Measurements from ENCODE around the gene PFAS. TPM values are rescaled to one million over a fixed set of nuclear protein-coding genes. Genes with fewer than 3 reads are reported as not detected.
A peak's percentile ranks its signal among the peaks of the same experiment; 100 is the strongest.

Gene PFAS
- polyA plus RNA-seq, 1 experiment: 14.0 TPM

- CTCF ChIA-PET: no interaction called here
- Histone ChIP-seq H3K9me3 (ENCODE audit: control insufficient read depth, insufficient read depth, low read length) (no peaks in the 10 kb centered on the region; the same call in 1 of the 2 replicates), H3K27me3 (ENCODE audit: control insufficient read depth, insufficient read depth, low read length) (no peaks in the 10 kb centered on the region), H3K27ac (ENCODE audit: low read depth, low read length) (no peak overlapping the region), H3K4me3 (ENCODE audit: low read depth, low read length) (peak overlapping the region; percentile 7; the same call in 1 of the 2 replicates)
- POLR2A ChIA-PET: no interaction called here
- DNase-seq (ENCODE audit: low read depth, low spot score): no peak
- no peak for TF ChIP-seq CTCF (IDR thresholded peaks at IDR 0.05; ENCODE audit: low read depth, low read length)
These were observed 41.0 kb downstream of the PFAS start for GRCh38 chr17:8290043-8290442.

GRCh38 chr17:8292639-8293395 is 43.7 kb downstream of the PFAS start:
- Histone ChIP-seq H3K9me3 (ENCODE audit: control insufficient read depth, insufficient read depth, low read length) (no peaks in the 10 kb centered on the region; the same call in 1 of the 2 replicates), H3K27me3 (ENCODE audit: control insufficient read depth, insufficient read depth, low read length) (no peaks in the 10 kb centered on the region), H3K27ac (ENCODE audit: low read depth, low read length) (no peak overlapping the region), H3K4me3 (ENCODE audit: low read depth, low read length) (no peak overlapping the region)
- POLR2A ChIA-PET: interaction anchor here (0.6 to 0.7 kb wide), 2 partner anchors 9 to 219 kb away, joined by 3 to 4 read pairs; no protein-coding TSS in a partner anchor
- no peak for DNase-seq (ENCODE audit: low read depth, low spot score)
- CTCF ChIA-PET: interaction anchor here (0.6 to 1.0 kb wide), 2 partner anchors 8 to 174 kb away, joined by 3 to 10 read pairs; no protein-coding TSS in a partner anchor
- TF ChIP-seq CTCF (IDR thresholded peaks at IDR 0.05; ENCODE audit: low read depth, low read length): no peak

DNA sequence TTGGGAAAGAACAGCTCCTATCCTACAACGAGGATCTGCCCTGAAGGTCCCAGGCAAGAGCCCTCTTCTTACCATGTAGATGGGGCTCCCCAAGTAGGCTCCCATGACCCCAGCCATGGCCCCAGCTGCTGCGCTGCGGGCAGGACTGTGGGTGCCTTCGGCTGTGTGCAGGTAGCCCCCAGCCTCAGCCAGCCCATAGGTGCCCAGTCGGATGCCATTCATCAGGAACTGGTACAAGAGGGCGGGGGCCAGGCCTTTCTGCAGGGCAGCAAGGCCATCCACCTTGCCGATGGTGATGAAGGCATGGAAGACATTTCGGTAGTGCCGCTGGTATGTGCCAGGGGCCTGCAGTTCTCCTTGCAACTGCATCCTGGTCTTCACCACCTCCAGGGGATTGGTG is 45.3 kb downstream of the PFAS start:
- no peaks in the 10 kb centered on the region for H3K27me3 ChIP-seq (ENCODE audit: control insufficient read depth, insufficient read depth, low read length)
- TF ChIP-seq CTCF (IDR thresholded peaks at IDR 0.05; ENCODE audit: low read depth, low read length): no peak
- ChIA-PET CTCF (interaction anchor here (1.4 to 1.9 kb wide), 3 partner anchors 11 to 221 kb away, joined by 3 to 5 read pairs (median 4); no protein-coding TSS in a partner anchor), POLR2A (no interaction called here)
- H3K9me3 ChIP-seq (ENCODE audit: control insufficient read depth, insufficient read depth, low read length): no peaks in the 10 kb centered on the region; the same call in 1 of the 2 replicates
- no peak for DNase-seq (ENCODE audit: low read depth, low spot score)
- no peak overlapping the region for H3K4me3 ChIP-seq (ENCODE audit: low read depth, low read length)
- no peak overlapping the region for H3K27ac ChIP-seq (ENCODE audit: low read depth, low read length)

GRCh38 chr17:8294814-8295316 is 45.8 kb downstream of the PFAS start:
- Histone ChIP-seq H3K4me3 (ENCODE audit: low read depth, low read length) (peak overlapping the region; percentile 67), H3K27me3 (ENCODE audit: control insufficient read depth, insufficient read depth, low read length) (no peaks in the 10 kb centered on the region), H3K9me3 (ENCODE audit: control insufficient read depth, insufficient read depth, low read length) (no peaks in the 10 kb centered on the region; the same call in 1 of the 2 replicates), H3K27ac (ENCODE audit: low read depth, low read length) (peak overlapping the region; percentile 61)
- ChIA-PET CTCF (interaction anchor here (0.5 to 1.9 kb wide), 5 partner anchors 11 to 221 kb away, joined by 3 to 5 read pairs (median 3); no protein-coding TSS in a partner anchor), POLR2A (interaction anchor here (0.5 to 1.5 kb wide), 6 partner anchors 11 to 605 kb away, joined by 3 to 6 read pairs (median 4); partner anchors contain the start of genes CTC1 and KRABD2)
- no peak for TF ChIP-seq CTCF (IDR thresholded peaks at IDR 0.05; ENCODE audit: low read depth, low read length)
- no peak for DNase-seq (ENCODE audit: low read depth, low spot score)

GRCh38 chr17:8300226-8300625 is 51.1 kb downstream of the PFAS start:
- ChIA-PET CTCF (interaction anchor here (0.9 to 2.4 kb wide), 11 partner anchors 8 to 240 kb away, joined by 3 to 15 read pairs (median 5); no protein-coding TSS in a partner anchor), POLR2A (no interaction called here)
- Histone ChIP-seq H3K27ac (ENCODE audit: low read depth, low read length) (no peak overlapping the region), H3K4me3 (ENCODE audit: low read depth, low read length) (no peak overlapping the region), H3K9me3 (ENCODE audit: control insufficient read depth, insufficient read depth, low read length) (no peaks in the 10 kb centered on the region; the same call in 1 of the 2 replicates), H3K27me3 (ENCODE audit: control insufficient read depth, insufficient read depth, low read length) (no peaks in the 10 kb centered on the region)
- DNase-seq (ENCODE audit: low read depth, low spot score): no peak
- TF ChIP-seq CTCF (IDR thresholded peaks at IDR 0.05; ENCODE audit: low read depth, low read length): no peak

All from AG04450 (cell line).